Endodermal cell (in vitro differentiated cells): ENCODE results near the gene GAS2. TPM values are rescaled to one million over a fixed set of nuclear protein-coding genes. Genes with fewer than 3 reads are reported as not detected.

Source experiments
- DNase-seq: peaks from one replicate; pipeline ENCODE4 v3.0.0-alpha.2; 2017
- H3K27ac ChIP-seq: 2 replicates; pipeline ENCODE4 v1.5.1; 2013; ENCODE audit warnings: mild to moderate bottlenecking, low read depth, low read length, moderate library complexity
- H3K27me3 ChIP-seq: 2 replicates; pipeline ENCODE4 v1.6.1; 2013; ENCODE audit warnings: mild to moderate bottlenecking, low read length, moderate library complexity; ENCODE audit not compliant: insufficient read depth, control insufficient read depth, poor library complexity, severe bottlenecking
- H3K36me3 ChIP-seq: 2 replicates; pipeline ENCODE4 v1.7.0; 2013; ENCODE audit warnings: mild to moderate bottlenecking, low read length, moderate library complexity; ENCODE audit not compliant: control insufficient read depth, insufficient read depth
- H3K4me1 ChIP-seq: one replicate; pipeline ENCODE4 v1.7.0; 2013; ENCODE audit warnings: low read length; ENCODE audit not compliant: control insufficient read depth, insufficient read depth
- H3K4me3 ChIP-seq: 2 replicates; pipeline ENCODE4 v1.5.1; 2013; ENCODE audit warnings: mild to moderate bottlenecking, low read length, moderate library complexity
- H3K9ac ChIP-seq: 2 replicates; pipeline ENCODE4 v1.6.1; 2013; ENCODE audit warnings: mild to moderate bottlenecking, low read length, moderate library complexity; ENCODE audit not compliant: poor library complexity, severe bottlenecking; ENCODE audit errors: extremely low read depth
- H3K9me3 ChIP-seq: 2 replicates; pipeline ENCODE4 v1.6.1; 2013; ENCODE audit warnings: mild to moderate bottlenecking, low read length, moderate library complexity; ENCODE audit not compliant: control insufficient read depth
- H3K27ac Mint-ChIP-seq: 2 replicates; pipeline ENCODE4 v1.8.0; 2020; ENCODE audit warnings: mixed read lengths
- H3K27me3 Mint-ChIP-seq: 2 replicates; pipeline ENCODE4 v1.8.0; 2021; ENCODE audit warnings: mild to moderate bottlenecking, mixed read lengths; ENCODE audit not compliant: insufficient read depth
- H3K36me3 Mint-ChIP-seq: 2 replicates; pipeline ENCODE4 v1.8.0; 2020; ENCODE audit warnings: low read depth, mixed read lengths
- H3K4me1 Mint-ChIP-seq: 2 replicates; pipeline ENCODE4 v1.8.0; 2020; ENCODE audit warnings: mixed read lengths
- H3K4me3 Mint-ChIP-seq: 2 replicates; pipeline ENCODE4 v1.8.0; 2020; ENCODE audit warnings: mild to moderate bottlenecking, moderate library complexity, mixed read lengths
- H3K9me3 Mint-ChIP-seq: 2 replicates; pipeline ENCODE4 v1.8.0; 2020; ENCODE audit warnings: mild to moderate bottlenecking, mixed read lengths
- CTCF ChIP-seq: fragments of 200-600 bp; sonication (generic); conservative IDR thresholded peaks from 2 replicates; pipeline ENCODE4 v1.5.0; 2021; ENCODE audit warnings: antibody characterized with exemption, mild to moderate bottlenecking
- WGBS, 2 experiments: methylation state at CpG; one replicate each; pipeline versions ENCODE4 v1.1.5 to v1.1.7; 2013; ENCODE audit warnings: missing lambda C conversion rate in 2 of 2, mixed read lengths in 1 of 2; ENCODE audit not compliant: insufficient coverage in 1 of 2, insufficient read length in 1 of 2; 5-methylcytosine and 5-hydroxymethylcytosine counted together
- total RNA-seq, 2 donors: library from RNA; stranded (reverse); fragmentation: NEBNext Ultra II Directional in 1 of 2; extraction: Animal tissue kit (Norgen Biotek cat#: 25700) in 1 of 2; gene quantifications; 2 replicates in 1 of 2; 3 replicates in 1 of 2; pipeline ENCODE4 v1.2.1, GENCODE V29; 2021

GAS2 gene
- total RNA-seq, 2 donors from 2014 or later, result 3.0 to 4.1 TPM

GRCh38 chr11:22680628-22681027, 14.2 kb downstream of the GAS2 start:
- DNase-seq, result no peak
- H3K36me3 Mint-ChIP-seq, result no peaks in the 10 kb centered on the region
- WGBS, 2 experiments, result 78% methylated on average over 2 of the region's 2 CpGs; no CpG with 5 or more reads in 1 of the 2 experiments
- Histone ChIP-seq H3K4me3 (no peak overlapping the region), H3K27me3 (no peaks in the 10 kb centered on the region), H3K4me1 (no peaks in the 10 kb centered on the region), H3K27ac (no peak overlapping the region), H3K9ac (no peak overlapping the region), H3K36me3 (no peaks in the 10 kb centered on the region), H3K9me3 (no peaks in the 10 kb centered on the region)
- H3K9me3 Mint-ChIP-seq, result no peaks in the 10 kb centered on the region
- no peak overlapping the region for H3K4me3 Mint-ChIP-seq
- H3K27me3 Mint-ChIP-seq, result no peaks in the 10 kb centered on the region
- no peak for TF ChIP-seq CTCF
- H3K27ac Mint-ChIP-seq, result no peak overlapping the region
- peaks cover 2% of the 10 kb centered on the region for H3K4me1 Mint-ChIP-seq

- Mint-ChIP-seq H3K4me3 (no peak overlapping the region), H3K9me3 (no peaks in the 10 kb centered on the region), H3K27me3 (no peaks in the 10 kb centered on the region), H3K36me3 (no peaks in the 10 kb centered on the region), H3K27ac (no peak overlapping the region), H3K4me1 (peaks cover 2% of the 10 kb centered on the region)
- no peaks in the 10 kb centered on the region for H3K27me3 ChIP-seq
- WGBS, 2 experiments, result 92 to 94% methylated on average over 2 of the region's 4 CpGs
- TF ChIP-seq CTCF, result no peak
- no peaks in the 10 kb centered on the region for H3K4me1 ChIP-seq
- H3K27ac ChIP-seq, result no peak overlapping the region
- H3K9me3 ChIP-seq, result no peaks in the 10 kb centered on the region
- no peak for DNase-seq
- no peaks in the 10 kb centered on the region for H3K36me3 ChIP-seq
- no peak overlapping the region for H3K4me3 ChIP-seq
- H3K9ac ChIP-seq, result no peak overlapping the region
Observed at GRCh38 chr11:22681281-22681812, 14.9 kb downstream of the GAS2 start.

- Mint-ChIP-seq H3K9me3 (no peaks in the 10 kb centered on the region), H3K4me3 (no peak overlapping the region), H3K36me3 (no peaks in the 10 kb centered on the region), H3K27me3 (no peaks in the 10 kb centered on the region), H3K4me1 (peaks cover 2% of the 10 kb centered on the region), H3K27ac (no peak overlapping the region)
- Histone ChIP-seq H3K9me3 (no peaks in the 10 kb centered on the region), H3K4me3 (no peak overlapping the region), H3K4me1 (no peaks in the 10 kb centered on the region), H3K36me3 (no peaks in the 10 kb centered on the region), H3K27ac (no peak overlapping the region), H3K27me3 (no peaks in the 10 kb centered on the region), H3K9ac (no peak overlapping the region)
- DNase-seq, result no peak
- no peak for TF ChIP-seq CTCF
- 96 to 100% methylated on average over 1 to 2 of the region's 2 CpGs for WGBS, 2 experiments
Observed at GRCh38 chr11:22684082-22684481, 17.7 kb downstream of the GAS2 start.
